ENCODE data around the gene ACVR1C.

ACVR1C gene

GRCh38 chr2:157497638-157498314 is 130.9 kb downstream of the ACVR1C start:
- peak; percentile 65 for DNase-seq (ENCODE audit: low spot score)

DNA sequence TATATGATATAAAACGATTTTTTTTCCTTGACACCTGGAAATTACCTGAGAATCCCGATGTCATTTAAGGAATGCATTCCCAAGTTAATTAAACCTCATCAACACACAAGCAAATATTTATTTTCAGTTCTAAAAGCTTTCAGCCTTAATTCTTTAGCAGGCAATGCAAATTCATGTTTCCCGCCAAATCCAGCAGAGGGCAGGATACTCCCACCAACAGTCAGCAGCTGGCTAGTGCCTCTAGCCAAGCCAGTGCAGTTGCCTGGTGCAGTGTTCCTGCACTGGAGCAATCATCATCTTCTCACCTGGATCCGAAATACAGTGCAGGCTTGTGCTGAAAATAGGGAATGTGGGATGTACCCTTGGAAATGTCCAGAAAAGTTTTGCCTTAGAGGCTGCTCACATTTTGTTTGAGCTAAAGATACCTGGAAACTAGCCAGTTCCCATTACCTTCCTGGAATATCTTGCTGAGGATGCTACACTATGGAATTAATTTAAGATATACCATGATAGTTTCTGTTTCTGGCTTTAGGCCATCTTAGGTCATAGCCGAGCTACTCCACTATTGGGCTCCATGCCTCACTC is 136.4 kb downstream of the ACVR1C start:
- peak; percentile 86 for DNase-seq (ENCODE audit: low spot score)

- no peak for DNase-seq (ENCODE audit: low spot score)
Measured at GRCh38 chr2:157489983-157490382, 138.7 kb downstream of the ACVR1C start.

DNA sequence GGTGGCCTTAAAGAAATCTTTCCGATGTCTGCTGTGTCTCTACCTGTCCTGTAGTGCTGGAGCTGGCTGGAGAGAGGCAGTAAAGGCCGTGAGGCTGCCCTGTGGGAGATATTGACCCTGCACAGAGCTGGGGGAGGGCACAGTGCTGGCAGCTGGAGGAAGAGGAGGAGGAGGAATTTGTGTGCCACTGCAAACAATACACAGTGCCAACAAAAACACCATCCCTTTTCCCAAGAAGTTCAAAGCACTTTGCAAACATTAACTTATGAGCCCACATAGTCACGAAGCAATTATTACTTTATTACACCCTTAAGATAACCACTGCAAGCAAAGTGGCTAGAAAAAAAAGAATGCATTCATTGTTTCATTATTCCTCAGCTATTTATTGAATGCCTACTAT is 139.8 kb downstream of the ACVR1C start:
- DNase-seq (ENCODE audit: low spot score): no peak

DNA sequence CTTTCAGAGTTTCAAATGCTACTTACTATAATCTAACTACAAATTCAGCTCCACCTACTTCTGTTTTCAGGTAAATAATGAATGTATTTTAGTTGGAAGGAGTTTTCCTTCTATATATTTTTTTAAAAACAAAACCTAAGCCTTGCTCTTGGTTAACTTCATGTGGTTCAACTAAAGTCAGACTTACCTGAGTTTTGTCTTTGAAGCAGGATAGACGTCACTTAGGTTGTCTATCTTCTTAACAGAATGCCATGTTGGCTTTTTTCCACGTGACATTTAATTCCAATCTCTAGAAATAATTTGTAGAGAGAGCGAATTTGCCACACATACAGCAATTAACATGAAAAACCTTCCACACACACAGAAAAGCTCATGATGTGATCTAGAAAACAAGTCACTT is 140.9 kb downstream of the ACVR1C start:
- DNase-seq (ENCODE audit: low spot score): no peak

DNA sequence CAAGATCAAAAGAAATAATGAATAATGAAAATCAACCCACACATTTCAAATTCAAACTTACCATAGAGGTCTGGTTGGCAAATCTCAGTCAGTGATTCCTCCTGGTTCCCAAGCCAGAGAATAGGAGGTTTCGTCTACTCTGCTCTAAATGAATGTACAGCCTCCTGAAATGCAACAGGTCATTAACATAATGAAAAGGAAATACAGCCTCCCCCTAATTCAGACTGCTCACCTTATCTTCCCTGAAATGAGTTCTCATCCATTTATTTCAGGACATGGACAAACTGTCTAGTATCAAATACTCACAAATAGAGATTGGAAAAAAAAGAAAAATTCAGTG is 141.4 kb downstream of the ACVR1C start:
- no peak for DNase-seq (ENCODE audit: low spot score)

GRCh38 chr2:157486596-157487270 is 141.9 kb downstream of the ACVR1C start:
- DNase-seq (ENCODE audit: low spot score): no peak

DNA sequence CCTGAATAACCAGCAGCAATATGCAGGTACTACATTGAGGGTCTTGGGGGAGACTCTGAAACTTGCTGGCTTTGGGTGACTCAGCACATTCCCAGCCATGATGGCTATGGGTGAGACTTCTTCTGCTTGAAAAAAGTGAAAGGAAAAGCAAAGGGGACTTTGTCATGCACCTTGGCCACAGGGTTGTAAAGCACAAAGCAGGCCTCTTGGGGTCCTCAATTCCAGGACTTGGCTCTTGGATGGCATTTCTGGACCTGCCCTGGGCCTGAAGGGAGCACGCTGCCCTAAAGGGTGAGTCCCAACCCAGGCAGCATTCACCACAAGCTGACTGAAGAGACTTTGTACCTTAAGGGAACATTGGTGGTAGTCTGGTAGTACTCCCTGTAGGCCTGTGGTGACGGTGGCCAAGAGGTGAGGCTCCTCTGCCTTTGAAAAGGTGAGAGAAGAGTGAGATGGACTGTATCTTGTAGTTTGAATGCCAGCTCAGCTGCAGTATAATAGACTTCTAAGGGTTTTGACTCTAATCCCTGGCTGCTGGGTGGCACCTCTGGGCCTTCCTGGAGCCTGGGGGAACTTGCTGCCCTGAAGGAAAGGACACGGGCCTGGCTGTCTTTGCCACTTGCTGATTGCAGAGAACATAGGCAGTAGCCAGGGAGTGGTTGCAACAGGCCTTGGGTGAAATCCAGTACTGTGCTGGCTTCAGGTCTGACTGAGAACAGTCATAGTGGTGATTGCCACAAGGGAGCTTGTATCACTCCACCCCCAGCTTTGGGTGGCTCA is 148.3 kb downstream of the ACVR1C start:
- DNase-seq (ENCODE audit: low spot score): no peak

DNA sequence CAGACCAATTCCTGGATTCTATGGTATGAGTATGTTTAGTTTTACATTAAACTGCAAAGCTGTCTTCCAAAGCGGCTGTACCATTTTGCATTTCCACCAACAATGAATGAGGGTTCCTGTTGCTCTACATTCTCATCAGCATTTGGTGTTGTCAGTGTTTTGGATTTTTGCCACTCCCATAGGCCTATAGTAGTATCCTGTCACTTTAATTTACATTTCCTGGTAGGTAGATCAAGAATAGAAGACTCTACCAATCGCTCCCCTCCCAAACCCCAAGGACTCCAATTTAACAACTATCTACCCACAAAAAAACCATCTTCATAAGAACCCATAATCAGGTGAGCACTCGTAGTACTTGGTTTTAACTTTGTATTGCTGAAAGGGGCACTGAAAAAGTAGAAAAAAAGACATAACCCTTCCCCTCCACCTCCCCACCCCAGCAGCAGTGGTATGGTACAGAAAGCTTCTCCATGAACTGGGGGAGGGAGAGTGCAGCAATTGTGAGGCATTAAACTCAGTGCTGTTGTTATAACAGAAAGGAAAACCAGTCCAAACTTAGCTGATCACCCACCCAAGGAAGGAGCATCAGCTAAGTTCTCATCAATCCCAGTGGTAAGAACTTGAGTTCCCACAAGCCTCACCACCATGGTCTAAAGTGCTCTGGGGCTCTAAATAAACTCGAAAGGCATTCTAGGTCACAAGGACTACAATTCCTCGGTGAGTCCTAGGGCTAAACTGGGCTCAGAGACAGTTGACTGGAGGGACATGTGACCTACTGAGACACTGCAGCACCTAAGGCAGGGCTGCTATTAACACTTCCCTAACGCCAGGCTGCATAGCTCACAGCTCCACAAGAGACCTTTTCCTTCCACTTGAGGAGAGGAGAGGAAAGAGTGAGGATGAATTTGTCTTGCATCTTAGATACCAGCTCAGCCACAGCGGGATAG is 149.3 kb downstream of the ACVR1C start:
- DNase-seq (ENCODE audit: low spot score): no peak

DNA sequence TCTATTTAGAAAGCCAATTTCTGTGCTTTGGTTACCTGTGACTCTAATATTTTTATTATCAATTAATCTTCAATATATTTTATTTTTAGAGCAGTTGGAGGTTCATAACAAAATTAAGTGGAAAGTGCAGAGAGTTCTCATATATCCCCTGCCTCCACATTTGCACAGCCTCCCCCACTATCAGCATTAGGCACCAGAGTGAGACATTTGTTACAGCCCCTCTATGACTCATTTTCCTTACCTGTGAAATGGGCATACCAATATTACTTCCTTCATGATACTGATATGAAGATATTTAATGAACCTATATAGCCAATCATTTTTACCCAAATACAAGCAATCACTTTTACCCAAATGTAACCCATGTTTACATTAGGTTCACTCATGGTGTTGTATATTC is 150.7 kb downstream of the ACVR1C start:
- peak; percentile 26 for DNase-seq (ENCODE audit: low spot score)

DNA sequence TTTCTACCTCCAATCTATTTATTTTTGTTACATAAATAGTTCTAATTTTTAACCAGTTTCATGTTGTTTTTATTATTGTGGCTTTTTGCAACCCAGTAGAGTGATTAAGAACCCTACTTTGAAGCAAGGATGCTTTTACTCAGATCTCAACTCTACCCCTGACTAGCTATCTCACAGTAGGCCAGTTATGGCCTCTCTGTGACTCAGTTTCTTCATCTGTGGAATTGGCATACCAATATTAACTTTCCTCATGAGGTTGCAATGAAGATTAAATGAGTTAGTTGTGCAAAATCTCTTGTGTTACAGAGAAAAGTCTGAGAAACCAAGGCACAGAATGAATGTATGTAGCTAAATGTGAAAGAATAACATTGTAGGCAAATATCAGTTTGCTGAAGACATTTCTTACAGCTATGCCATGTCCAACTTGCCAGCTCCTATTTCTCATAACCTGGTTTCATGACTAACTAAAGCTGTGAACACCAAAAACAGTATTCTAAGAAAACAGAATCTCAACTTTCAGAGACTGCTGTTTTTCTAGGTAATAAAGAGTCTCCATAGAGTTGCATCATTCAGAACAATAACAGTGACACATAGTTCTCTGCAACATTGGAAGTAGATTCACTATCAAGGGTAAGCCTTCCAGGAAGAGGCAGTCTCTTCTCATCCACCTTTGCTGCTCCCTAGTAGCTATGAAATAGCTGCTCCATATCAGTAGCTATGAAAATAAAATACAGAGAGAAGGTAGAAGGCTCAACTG is 151.5 kb downstream of the ACVR1C start:
- peak; percentile 82 for DNase-seq (ENCODE audit: low spot score)
